WTC11 (cell line): ENCODE results near the gene CAMTA1. TPM values are rescaled to one million over a fixed set of nuclear protein-coding genes. Genes with fewer than 3 reads are reported as not detected.

Experiments
- ATAC-seq: fragments of 200-7000 bp; cut with Tn5 transposase; 2 replicates; pipeline ENCODE4 v1.10.0; 2021; ENCODE audit warnings: mild to moderate bottlenecking, moderate library complexity
- CTCF ChIA-PET: fragments of 300-600 bp; sonication (Branson Sonifier 250); formaldehyde crosslinking; loops from one replicate; lab custom pipeline; 2021; ENCODE audit warnings: antibody characterized with exemption; lab: Charles Lee
- POLR2A ChIA-PET: fragments of 350-600 bp; sonication (Branson Sonifier 250); formaldehyde crosslinking; loops from one replicate; lab custom pipeline; 2021; ENCODE audit warnings: antibody characterized with exemption; lab: Charles Lee
- DNase-seq: peaks from one replicate; pipeline ENCODE4 v3.0.0; 2021; ENCODE audit warnings: low spot score
- H3K27ac Mint-ChIP-seq: 2 replicates; pipeline ENCODE4 v1.8.0; 2021; ENCODE audit warnings: mixed read lengths
- H3K27me3 Mint-ChIP-seq: 2 replicates; pipeline ENCODE4 v1.8.0; 2021; ENCODE audit warnings: low read depth, mild to moderate bottlenecking, moderate library complexity, mixed read lengths
- H3K36me3 Mint-ChIP-seq: 2 replicates; pipeline ENCODE4 v1.8.0; 2021; ENCODE audit warnings: mixed read lengths
- H3K4me1 Mint-ChIP-seq: 2 replicates; pipeline ENCODE4 v1.8.0; 2022; ENCODE audit warnings: mixed read lengths
- H3K4me3 Mint-ChIP-seq: 2 replicates; pipeline ENCODE4 v1.8.0; 2021; ENCODE audit warnings: mild to moderate bottlenecking, moderate library complexity, mixed read lengths
- H3K9me3 Mint-ChIP-seq: 2 replicates; pipeline ENCODE4 v1.8.0; 2021; ENCODE audit warnings: mixed read lengths
- FOXJ3 ChIP-seq: sonication (generic); formaldehyde crosslinking; IDR thresholded peaks from 2 replicates; pipeline ENCODE4 v1.9.0; 2021; ENCODE audit warnings: missing genetic modification reagents, mild to moderate bottlenecking, borderline replicate concordance
- HMGA2 ChIP-seq: fragments of 250-450 bp; sonication (Bioruptor Pico); IDR thresholded peaks from 2 replicates; pipeline ENCODE4 v1.4.0; 2021; ENCODE audit warnings: mild to moderate bottlenecking, moderate library complexity
- IRF2 ChIP-seq: sonication (generic); formaldehyde crosslinking; IDR thresholded peaks from 2 replicates; pipeline ENCODE4 v1.8.0; 2022; ENCODE audit warnings: low read depth, missing genetic modification reagents, borderline replicate concordance
- KAT7 ChIP-seq: sonication (generic); formaldehyde crosslinking; IDR thresholded peaks from 2 replicates; pipeline ENCODE4 v1.8.1; 2023; ENCODE audit warnings: missing genetic modification reagents, mild to moderate bottlenecking, borderline replicate concordance
- NFATC4 ChIP-seq: fragments of 250-450 bp; sonication (Bioruptor Pico); IDR thresholded peaks from 2 replicates; pipeline ENCODE4 v1.9.0; 2021; ENCODE audit warnings: mild to moderate bottlenecking
- NFYB ChIP-seq: sonication (generic); formaldehyde crosslinking; conservative IDR thresholded peaks from 2 replicates; pipeline ENCODE4 v1.8.0; 2022; ENCODE audit warnings: low read depth, missing genetic modification reagents
- NR2C2 ChIP-seq: sonication (generic); formaldehyde crosslinking; IDR thresholded peaks from 2 replicates; pipeline ENCODE4 v1.8.0; 2022; ENCODE audit warnings: mild to moderate bottlenecking, missing genetic modification reagents
- NR3C1 ChIP-seq: sonication (generic); formaldehyde crosslinking; conservative IDR thresholded peaks from 2 replicates; pipeline ENCODE4 v1.8.1; 2023; ENCODE audit warnings: low read depth, mild to moderate bottlenecking, missing genetic modification reagents
- PRDM15 ChIP-seq: sonication (generic); formaldehyde crosslinking; IDR thresholded peaks from 2 replicates; pipeline ENCODE4 v1.8.0; 2022; ENCODE audit warnings: missing genetic modification reagents
- TCF7 ChIP-seq: sonication (generic); formaldehyde crosslinking; IDR thresholded peaks from 2 replicates; pipeline ENCODE4 v1.8.0; 2022; ENCODE audit warnings: mild to moderate bottlenecking, low read depth, missing genetic modification reagents, moderate library complexity
- TEAD1 ChIP-seq: sonication (generic); formaldehyde crosslinking; IDR thresholded peaks from 2 replicates; pipeline ENCODE4 v1.8.0; 2022; ENCODE audit warnings: mild to moderate bottlenecking, missing genetic modification reagents
- ZNF263 ChIP-seq: sonication (generic); formaldehyde crosslinking; IDR thresholded peaks from 2 replicates; pipeline ENCODE4 v1.8.1; 2022; ENCODE audit warnings: low read depth, mild to moderate bottlenecking, moderate library complexity, missing genetic modification reagents
- ZNF317 ChIP-seq: sonication (generic); formaldehyde crosslinking; IDR thresholded peaks from 2 replicates; pipeline ENCODE4 v1.8.1; 2023; ENCODE audit warnings: low read depth, mild to moderate bottlenecking, moderate library complexity, missing genetic modification reagents, borderline replicate concordance
- ZNF423 ChIP-seq: fragments of 250-450 bp; sonication (Bioruptor Pico); IDR thresholded peaks from 2 replicates; pipeline ENCODE4 v2.1.2; 2022; ENCODE audit warnings: mild to moderate bottlenecking, moderate library complexity
- ZNF425 ChIP-seq: fragments of 250-450 bp; sonication (Bioruptor Pico); conservative IDR thresholded peaks from 2 replicates; pipeline ENCODE4 v1.9.0; 2021; ENCODE audit warnings: mild to moderate bottlenecking
- total RNA-seq: library from RNA; stranded (reverse); gene quantifications from 3 replicates; pipeline ENCODE4 v1.2.3, GENCODE V29; 2021
- TF ChIP-seq, protein P1 (sequence below): sonication (generic); formaldehyde crosslinking; IDR thresholded peaks from 2 replicates; pipeline ENCODE4 v1.8.1; 2023; ENCODE audit warnings: mild to moderate bottlenecking, missing genetic modification reagents, moderate library complexity
- TF ChIP-seq, protein P2 (sequence below): sonication (generic); formaldehyde crosslinking; IDR thresholded peaks from 2 replicates; pipeline ENCODE4 v1.8.1; 2022; ENCODE audit warnings: mild to moderate bottlenecking, moderate library complexity, missing genetic modification reagents

CAMTA1 gene
- total RNA-seq, 1 experiment from 2014 or later: 86.4 TPM

GRCh38 chr1:7120863-7121621 lies 335.8 kb downstream of the CAMTA1 start:
- Mint-ChIP-seq H3K4me1 (peaks cover 21% of the 10 kb centered on the region), H3K9me3 (peaks cover 10% of the 10 kb centered on the region)
- TF ChIP-seq ZNF425 (CRISPR knock-in tag) (no peak), NFYB (CRISPR knock-in tag) (no peak), TCF7 (CRISPR knock-in tag) (no peak), HMGA2 (no peak), ZNF263 (CRISPR knock-in tag) (no peak), ZNF317 (CRISPR knock-in tag) (no peak), PRDM15 (CRISPR knock-in tag) (no peak), FOXJ3 (CRISPR knock-in tag) (no peak), NR2C2 (CRISPR knock-in tag) (no peak), KAT7 (no peak)
- TF ChIP-seq, protein P1, sequence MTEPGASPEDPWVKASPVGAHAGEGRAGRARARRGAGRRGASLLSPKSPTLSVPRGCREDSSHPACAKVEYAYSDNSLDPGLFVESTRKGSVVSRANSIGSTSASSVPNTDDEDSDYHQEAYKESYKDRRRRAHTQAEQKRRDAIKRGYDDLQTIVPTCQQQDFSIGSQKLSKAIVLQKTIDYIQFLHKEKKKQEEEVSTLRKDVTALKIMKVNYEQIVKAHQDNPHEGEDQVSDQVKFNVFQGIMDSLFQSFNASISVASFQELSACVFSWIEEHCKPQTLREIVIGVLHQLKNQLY: no peak
- TF ChIP-seq, protein P2, sequence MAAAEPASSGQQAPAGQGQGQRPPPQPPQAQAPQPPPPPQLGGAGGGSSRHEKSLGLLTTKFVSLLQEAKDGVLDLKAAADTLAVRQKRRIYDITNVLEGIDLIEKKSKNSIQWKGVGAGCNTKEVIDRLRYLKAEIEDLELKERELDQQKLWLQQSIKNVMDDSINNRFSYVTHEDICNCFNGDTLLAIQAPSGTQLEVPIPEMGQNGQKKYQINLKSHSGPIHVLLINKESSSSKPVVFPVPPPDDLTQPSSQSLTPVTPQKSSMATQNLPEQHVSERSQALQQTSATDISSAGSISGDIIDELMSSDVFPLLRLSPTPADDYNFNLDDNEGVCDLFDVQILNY (CRISPR knock-in tag): no peak
- TF ChIP-seq, all 79 proteins: peak for 0
- POLR2A ChIA-PET: no interaction called here
- ATAC-seq (no peak), DNase-seq (peak; percentile 25)
- Mint-ChIP-seq H3K4me3 (no peak overlapping the region), H3K36me3 (peaks cover 3% of the 10 kb centered on the region), H3K27ac (no peak overlapping the region), H3K27me3 (no peaks in the 10 kb centered on the region)
- CTCF ChIA-PET: interaction anchor here (0.6 to 2.2 kb wide), 20 partner anchors 9 to 919 kb away, joined by 3 to 15 read pairs (median 4); partner anchors contain the start of gene CAMTA1

- Mint-ChIP-seq H3K4me1 (peaks cover 21% of the 10 kb centered on the region), H3K27ac (no peak overlapping the region), H3K36me3 (no peaks in the 10 kb centered on the region), H3K4me3 (no peak overlapping the region), H3K27me3 (no peaks in the 10 kb centered on the region), H3K9me3 (peaks cover 7% of the 10 kb centered on the region)
- POLR2A ChIA-PET: no interaction called here
- CTCF ChIA-PET: interaction anchor here (0.8 to 2.2 kb wide), 9 partner anchors 10 to 159 kb away, joined by 3 to 15 read pairs (median 6); no protein-coding TSS in a partner anchor
- no peak for DNase-seq
- ATAC-seq: no peak
- TF ChIP-seq IRF2 (CRISPR knock-in tag) (no peak), TCF7 (CRISPR knock-in tag) (no peak), NR3C1 (CRISPR knock-in tag) (no peak), TEAD1 (no peak), NFATC4 (CRISPR knock-in tag) (no peak), ZNF423 (CRISPR knock-in tag) (no peak)
- TF ChIP-seq, all 79 proteins: peak for 0
These were observed 336.4 kb downstream of the CAMTA1 start for GRCh38 chr1:7121622-7121988.
